OCI-LY3 (cell line): ENCODE measurements around the gene TRMU.

ENCODE experiments used
- H2AFZ ChIP-seq: fragments of 200-600, 300-600 bp; shearing (Covaris generic); 2 replicates; pipeline ENCODE4 v1.6.0; 2014; ENCODE audit warnings: antibody characterized with exemption, low read depth, low read length
- H3K27ac ChIP-seq: fragments of 200-600, 300-600 bp; sonication (generic); 2 replicates; pipeline ENCODE4 v1.5.1; 2014; ENCODE audit warnings: mild to moderate bottlenecking, low read length, moderate library complexity, mixed read lengths
- H3K27me3 ChIP-seq: fragments of 200-600, 300-600 bp; sonication (generic); 2 replicates; pipeline ENCODE4 v1.6.1; 2014; ENCODE audit warnings: low read depth, low read length, mixed read lengths
- H3K36me3 ChIP-seq: fragments of 200-600, 300-600 bp; sonication (generic); replicated peaks from 2 replicates; pipeline ENCODE3; 2014; ENCODE audit warnings: low read depth, low read length, mixed read lengths
- H3K4me1 ChIP-seq: fragments of 300-600, 200-600 bp; sonication (generic); 2 replicates; pipeline ENCODE4 v1.6.1; 2014; ENCODE audit warnings: low read length, mixed read lengths
- H3K4me2 ChIP-seq: fragments of 200-600, 300-600 bp; sonication (generic); 2 replicates; pipeline ENCODE4 v1.6.1; 2014; ENCODE audit warnings: low read length, mixed read lengths
- H3K4me3 ChIP-seq: fragments of 300-600, 200-600 bp; sonication (generic); 2 replicates; pipeline ENCODE4 v1.5.1; 2014; ENCODE audit warnings: antibody characterized with exemption, mild to moderate bottlenecking, low read length, moderate library complexity
- H3K79me2 ChIP-seq: fragments of 300-600, 200-600 bp; shearing (Covaris generic); 2 replicates; pipeline ENCODE4 v1.6.1; 2014; ENCODE audit warnings: mild to moderate bottlenecking, low read length, mixed read lengths
- H3K9ac ChIP-seq: fragments of 300-600, 200-600 bp; shearing (Covaris generic); 2 replicates; pipeline ENCODE4 v1.6.0; 2014; ENCODE audit warnings: mild to moderate bottlenecking, low read length, moderate library complexity
- H3K9me3 ChIP-seq: fragments of 200-600, 300-600 bp; shearing (Covaris generic); 2 replicates; pipeline ENCODE4 v1.6.1; 2014; ENCODE audit warnings: low read length, mixed read lengths; ENCODE audit not compliant: insufficient read depth
- H4K20me1 ChIP-seq: fragments of 200-600, 300-600 bp; sonication (generic); 2 replicates; pipeline ENCODE4 v1.6.1; 2016; ENCODE audit warnings: low read length, mixed read lengths; ENCODE audit not compliant: insufficient read depth
- EZH2phosphoT487 ChIP-seq: fragments of 200-600 bp; shearing (Covaris generic); IDR thresholded peaks from 2 replicates; pipeline ENCODE4 v1.6.1; 2018; ENCODE audit warnings: antibody characterized with exemption, mixed run types, low read depth
- TF ChIP-seq, protein P1 (sequence below): fragments of 200-600, 300-600 bp; sonication (generic); IDR thresholded peaks from 2 replicates; pipeline ENCODE4 v1.5.1; 2014; ENCODE audit warnings: antibody characterized with exemption, low read length, low read depth

Gene TRMU

DNA sequence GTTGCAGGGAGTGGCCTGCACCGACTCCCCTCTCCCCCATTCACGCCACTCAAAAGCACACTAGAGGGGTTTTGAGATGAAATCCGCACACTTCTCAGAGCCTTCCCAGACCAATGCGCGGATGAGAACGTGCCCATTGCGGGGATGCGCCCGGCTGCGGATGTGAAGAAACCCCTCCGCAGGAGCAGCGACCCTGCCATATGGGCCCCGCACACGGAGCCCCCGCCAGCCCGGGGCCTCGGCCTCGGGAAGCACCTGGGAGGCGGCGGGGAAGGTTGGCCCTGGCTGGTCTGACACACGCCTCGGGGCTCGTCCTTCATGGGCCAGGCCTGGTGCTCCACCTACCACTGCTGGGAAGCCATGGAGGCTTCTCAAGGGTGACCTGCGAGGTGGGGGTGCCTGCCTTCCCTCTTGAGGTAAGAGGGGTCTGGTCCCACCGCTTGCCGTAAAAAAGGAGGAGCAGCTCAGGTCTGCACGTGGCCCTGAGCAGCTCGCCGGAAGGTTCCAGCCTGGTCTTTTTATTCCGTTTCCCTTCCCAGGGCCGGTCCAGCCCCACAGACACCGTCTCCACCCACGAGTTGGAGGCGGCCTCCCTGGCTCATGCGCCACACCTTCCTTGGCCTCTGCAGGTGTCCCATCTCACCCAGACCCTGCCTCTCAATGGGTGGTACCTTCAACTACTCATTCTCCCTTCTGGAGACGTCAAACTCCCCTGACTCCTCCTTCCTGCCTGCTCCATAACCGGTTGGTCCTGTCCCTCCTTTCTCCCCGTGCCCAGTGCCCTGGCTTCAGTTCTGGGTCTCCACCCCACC lies 39.4 kb downstream of the TRMU start:
- no peak overlapping the region for H3K27ac ChIP-seq
- no peaks in the 10 kb centered on the region for H3K9me3 ChIP-seq
- peaks cover 13% of the 10 kb centered on the region; the same call in 1 of the 2 replicates for H3K27me3 ChIP-seq

DNA sequence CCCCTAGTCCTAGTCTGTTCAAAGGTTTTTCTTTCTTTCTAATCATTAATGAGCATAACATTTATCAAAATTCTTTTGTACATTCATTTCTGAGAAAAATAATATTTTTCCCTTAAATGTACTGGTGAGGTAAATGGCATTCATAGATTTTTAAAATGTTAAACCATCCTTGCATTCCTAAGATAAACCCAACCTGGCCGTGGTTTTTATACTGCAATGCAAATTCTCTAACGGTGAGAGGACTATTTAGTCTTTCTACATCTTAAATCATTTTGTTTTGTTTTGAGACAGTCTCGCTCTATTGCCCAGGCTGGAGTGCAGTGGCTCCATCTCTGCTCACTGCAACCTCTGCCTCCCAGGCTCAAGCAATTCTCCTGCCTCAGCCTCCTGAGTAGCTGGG lies 40.6 kb downstream of the TRMU start:
- H3K27me3 ChIP-seq, result 0 out of 2 replicates have a peak, but pooled peaks cover 3% of the 10 kb centered on the region
- no peaks in the 10 kb centered on the region for H3K79me2 ChIP-seq
- H2AFZ ChIP-seq, result no peak overlapping the region
- H3K4me3 ChIP-seq, result no peak overlapping the region
- TF ChIP-seq, protein P1, sequence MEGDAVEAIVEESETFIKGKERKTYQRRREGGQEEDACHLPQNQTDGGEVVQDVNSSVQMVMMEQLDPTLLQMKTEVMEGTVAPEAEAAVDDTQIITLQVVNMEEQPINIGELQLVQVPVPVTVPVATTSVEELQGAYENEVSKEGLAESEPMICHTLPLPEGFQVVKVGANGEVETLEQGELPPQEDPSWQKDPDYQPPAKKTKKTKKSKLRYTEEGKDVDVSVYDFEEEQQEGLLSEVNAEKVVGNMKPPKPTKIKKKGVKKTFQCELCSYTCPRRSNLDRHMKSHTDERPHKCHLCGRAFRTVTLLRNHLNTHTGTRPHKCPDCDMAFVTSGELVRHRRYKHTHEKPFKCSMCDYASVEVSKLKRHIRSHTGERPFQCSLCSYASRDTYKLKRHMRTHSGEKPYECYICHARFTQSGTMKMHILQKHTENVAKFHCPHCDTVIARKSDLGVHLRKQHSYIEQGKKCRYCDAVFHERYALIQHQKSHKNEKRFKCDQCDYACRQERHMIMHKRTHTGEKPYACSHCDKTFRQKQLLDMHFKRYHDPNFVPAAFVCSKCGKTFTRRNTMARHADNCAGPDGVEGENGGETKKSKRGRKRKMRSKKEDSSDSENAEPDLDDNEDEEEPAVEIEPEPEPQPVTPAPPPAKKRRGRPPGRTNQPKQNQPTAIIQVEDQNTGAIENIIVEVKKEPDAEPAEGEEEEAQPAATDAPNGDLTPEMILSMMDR, result no peak
- no peak for TF ChIP-seq EZH2phosphoT487
- H4K20me1 ChIP-seq, result no peaks in the 10 kb centered on the region
- no peaks in the 10 kb centered on the region for H3K36me3 ChIP-seq
- H3K27ac ChIP-seq, result no peak overlapping the region
- no peak overlapping the region for H3K4me2 ChIP-seq
- no peaks in the 10 kb centered on the region for H3K4me1 ChIP-seq
- no peak overlapping the region for H3K9ac ChIP-seq
- no peaks in the 10 kb centered on the region for H3K9me3 ChIP-seq

More for the DNA sequence above, 39.4 kb downstream of the TRMU start:
- Histone ChIP-seq H3K4me3 (no peak overlapping the region), H2AFZ (no peak overlapping the region), H3K9ac (no peak overlapping the region), H3K4me1 (no peaks in the 10 kb centered on the region), H3K79me2 (no peaks in the 10 kb centered on the region), H4K20me1 (no peaks in the 10 kb centered on the region), H3K36me3 (no peaks in the 10 kb centered on the region), H3K4me2 (no peak overlapping the region)
- TF ChIP-seq, protein P1, result no peak
- TF ChIP-seq EZH2phosphoT487, result no peak

DNA sequence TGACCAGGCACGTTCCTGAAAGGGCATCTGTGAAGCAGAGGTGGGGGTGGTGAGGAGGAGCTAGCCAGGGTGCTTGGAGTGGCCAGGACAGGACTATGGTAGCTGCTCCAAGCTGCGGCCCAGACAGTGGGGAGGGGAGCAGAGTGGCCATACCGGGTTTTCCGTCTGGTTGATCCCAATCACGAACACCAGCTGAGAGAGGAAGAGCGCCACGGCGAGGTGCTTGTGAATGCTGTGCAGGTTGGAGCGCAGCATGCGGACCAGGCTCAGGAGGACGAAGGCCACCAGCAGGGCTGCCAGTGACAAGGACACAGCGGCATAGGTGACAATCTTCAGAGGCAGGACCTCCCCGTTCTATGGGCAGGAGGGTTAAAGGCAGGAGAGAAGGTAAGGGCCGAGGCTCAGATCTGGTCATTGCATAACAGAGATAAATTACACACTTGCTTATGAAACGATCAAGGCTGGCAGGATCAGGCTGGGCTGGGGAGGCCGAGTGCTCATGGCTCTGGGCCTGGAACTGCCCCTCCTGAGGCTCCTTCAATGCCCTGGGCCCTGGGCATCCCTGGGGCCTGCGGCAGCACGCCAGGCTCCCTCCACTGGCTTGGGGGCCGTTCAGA lies 41.5 kb downstream of the TRMU start:
- Histone ChIP-seq H4K20me1 (no peaks in the 10 kb centered on the region), H3K27me3 (no peaks in the 10 kb centered on the region), H3K4me1 (no peaks in the 10 kb centered on the region), H3K27ac (no peak overlapping the region), H3K4me2 (no peak overlapping the region), H3K79me2 (no peaks in the 10 kb centered on the region), H3K4me3 (no peak overlapping the region), H3K36me3 (no peaks in the 10 kb centered on the region), H2AFZ (no peak overlapping the region), H3K9ac (no peak overlapping the region), H3K9me3 (no peaks in the 10 kb centered on the region)
- no peak for TF ChIP-seq EZH2phosphoT487
- TF ChIP-seq, protein P1, result no peak

DNA sequence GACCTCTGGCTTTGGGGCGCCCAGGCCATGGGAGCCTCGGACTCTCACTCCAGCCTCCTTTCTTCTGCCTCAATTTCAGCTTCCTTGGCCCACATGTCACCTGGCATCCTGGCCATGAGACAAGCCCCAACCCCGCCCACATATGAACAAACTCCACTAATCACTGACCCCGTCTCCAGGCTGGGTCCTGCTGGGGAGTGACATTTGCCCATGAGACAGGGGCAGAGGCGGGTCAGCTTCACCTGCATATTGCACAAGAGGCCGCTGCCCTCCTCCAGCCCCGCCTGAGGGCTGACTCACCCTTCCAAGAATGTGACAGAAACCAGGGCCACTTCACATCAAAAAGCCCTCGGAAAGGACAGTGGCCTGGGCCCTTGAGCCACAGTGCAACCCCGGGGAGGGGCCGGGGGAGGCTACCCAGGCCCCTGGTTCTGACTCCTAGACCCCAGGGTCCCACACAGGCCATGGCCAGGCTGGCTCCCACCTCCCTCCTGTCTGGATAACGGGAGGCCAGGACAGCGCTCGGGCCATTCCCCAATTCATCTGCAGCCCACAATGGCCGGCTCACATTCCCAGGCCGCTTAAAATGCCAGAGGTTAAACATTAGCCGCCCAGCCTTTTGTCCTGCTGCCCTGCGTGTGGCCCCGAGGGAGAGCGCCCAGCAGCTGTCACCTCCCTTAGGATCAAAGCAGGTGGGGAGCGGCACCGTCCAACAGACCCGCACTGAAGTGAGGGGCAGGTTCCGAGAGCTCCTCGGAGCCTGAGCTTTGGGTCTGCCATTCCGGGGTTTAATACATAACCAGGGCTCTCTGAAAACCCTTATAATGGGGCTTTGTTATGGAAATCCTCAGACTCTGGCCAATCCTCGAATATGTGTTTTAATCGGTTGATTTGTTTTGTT lies 42.3 kb downstream of the TRMU start:
- no peaks in the 10 kb centered on the region for H3K4me1 ChIP-seq
- H2AFZ ChIP-seq, result no peak overlapping the region
- H3K79me2 ChIP-seq, result no peaks in the 10 kb centered on the region
- H3K4me2 ChIP-seq, result no peak overlapping the region
- no peak overlapping the region for H3K27ac ChIP-seq
- no peaks in the 10 kb centered on the region for H3K27me3 ChIP-seq
- no peaks in the 10 kb centered on the region for H3K36me3 ChIP-seq
- H3K4me3 ChIP-seq, result no peak overlapping the region
- H4K20me1 ChIP-seq, result no peaks in the 10 kb centered on the region
- H3K9ac ChIP-seq, result no peak overlapping the region
- TF ChIP-seq, protein P1, result no peak
- no peak for TF ChIP-seq EZH2phosphoT487
- no peaks in the 10 kb centered on the region for H3K9me3 ChIP-seq
